NCI-H774 (cell line): ENCODE data around the gene CFAP54.

Experiments used
- DNase-seq: peaks from one replicate; lab custom pipeline; 2025; lab: John Stamatoyannopoulos, UW

Gene CFAP54

DNA sequence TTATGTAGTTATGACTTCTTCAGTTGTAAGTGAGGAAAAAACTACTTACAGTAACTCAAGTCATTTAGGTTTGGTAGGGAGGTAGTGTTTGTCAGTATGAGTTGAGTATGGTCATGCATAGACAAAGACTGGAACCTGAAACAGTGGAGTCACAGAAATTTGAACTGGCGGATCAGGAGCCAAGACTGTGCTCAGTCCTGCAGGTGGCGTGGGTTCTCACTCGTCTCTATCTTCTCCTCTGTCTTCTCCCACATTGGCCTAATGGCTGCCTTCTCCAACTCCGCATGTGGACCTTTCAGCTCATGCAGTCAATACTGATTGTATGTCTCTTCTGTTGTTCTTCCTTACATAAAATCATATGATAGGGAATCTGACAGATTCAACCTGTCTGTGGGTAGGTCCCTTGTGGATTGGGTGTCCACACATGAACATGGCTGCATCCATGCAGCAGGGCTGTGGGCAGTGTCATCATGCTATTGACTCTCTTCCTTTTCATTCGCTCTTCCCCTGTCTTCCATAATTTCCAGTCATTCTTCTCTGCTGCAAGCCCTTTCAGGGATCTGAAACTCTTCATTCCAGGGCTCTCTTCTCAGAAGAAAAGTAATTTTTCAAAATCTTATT is 338.9 kb downstream of the CFAP54 start:
- no peak for DNase-seq

DNA sequence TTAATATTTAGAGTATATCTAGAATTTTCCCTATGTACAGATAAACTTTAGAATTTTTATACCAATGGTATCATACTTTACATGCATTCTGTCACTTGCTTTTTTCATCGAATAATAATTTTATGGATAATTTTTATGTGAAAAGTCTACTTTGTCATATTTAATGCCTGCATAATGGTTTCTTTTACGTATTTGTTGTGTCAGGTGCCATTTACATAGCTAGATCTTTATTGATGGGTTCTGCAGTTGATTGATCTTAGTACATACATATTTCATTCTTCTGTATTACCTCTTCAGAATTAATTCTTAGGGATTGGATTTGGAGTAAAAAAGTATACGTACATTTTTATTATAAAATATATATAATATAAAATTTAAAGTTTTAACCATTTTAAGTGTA is 340.0 kb downstream of the CFAP54 start:
- DNase-seq: no peak

DNA sequence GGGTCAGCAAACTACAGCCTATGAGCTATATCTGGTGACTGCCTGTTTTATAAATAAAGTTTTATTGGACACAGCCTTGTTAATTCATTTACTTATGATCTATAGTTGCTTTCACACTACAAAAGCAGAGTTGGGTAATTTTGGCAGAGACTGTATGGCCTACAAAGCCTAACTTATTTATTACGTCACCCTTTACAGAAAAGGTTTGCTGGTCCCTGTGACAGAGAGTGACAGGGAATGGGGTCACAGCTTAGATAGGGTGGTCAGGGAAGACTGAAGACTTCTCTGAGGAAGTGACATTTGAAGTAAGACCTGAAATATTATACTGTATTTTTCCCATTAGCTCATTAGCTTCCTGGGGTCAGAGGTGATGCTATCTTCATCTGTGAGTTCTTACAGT is 342.0 kb downstream of the CFAP54 start:
- no peak for DNase-seq

DNA sequence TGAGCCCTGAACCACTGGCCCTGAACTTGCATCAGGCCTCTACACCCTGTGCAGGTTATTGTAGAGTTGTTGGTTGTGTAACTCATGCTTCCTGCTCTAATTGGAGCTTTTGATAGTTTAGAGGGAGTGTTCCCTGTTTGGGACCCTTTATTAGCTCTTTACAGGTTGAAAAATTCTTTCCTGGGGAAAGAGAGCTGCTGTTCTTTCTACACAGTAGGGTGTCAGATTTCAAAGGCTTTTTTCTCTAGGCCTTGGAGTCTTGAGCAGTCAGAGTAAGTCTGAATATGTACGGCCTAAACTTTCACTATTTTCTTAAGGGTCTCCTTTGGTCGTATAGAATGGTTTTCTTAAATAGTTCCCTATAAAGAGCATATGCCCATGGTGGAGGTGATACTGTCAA is 356.9 kb downstream of the CFAP54 start:
- no peak for DNase-seq

DNA sequence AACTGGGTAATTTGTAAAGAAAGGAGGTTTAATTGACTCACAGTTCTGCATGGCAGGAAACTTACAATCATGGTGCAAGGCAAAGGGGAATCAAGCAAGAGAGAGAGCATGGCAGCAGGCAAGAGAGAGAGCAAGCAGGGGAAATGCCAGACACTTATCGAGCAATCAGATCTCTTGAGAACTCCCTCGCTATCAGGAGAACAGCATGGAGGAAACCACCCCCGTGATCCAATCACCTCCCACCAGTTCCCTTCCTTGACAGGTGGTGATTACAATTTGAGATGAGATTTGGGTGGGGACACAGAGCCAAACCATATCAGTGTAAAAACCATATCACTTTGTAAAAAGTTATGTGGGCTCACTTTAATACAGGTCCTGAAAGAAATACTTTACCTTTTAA is 361.3 kb downstream of the CFAP54 start:
- DNase-seq: no peak

DNA sequence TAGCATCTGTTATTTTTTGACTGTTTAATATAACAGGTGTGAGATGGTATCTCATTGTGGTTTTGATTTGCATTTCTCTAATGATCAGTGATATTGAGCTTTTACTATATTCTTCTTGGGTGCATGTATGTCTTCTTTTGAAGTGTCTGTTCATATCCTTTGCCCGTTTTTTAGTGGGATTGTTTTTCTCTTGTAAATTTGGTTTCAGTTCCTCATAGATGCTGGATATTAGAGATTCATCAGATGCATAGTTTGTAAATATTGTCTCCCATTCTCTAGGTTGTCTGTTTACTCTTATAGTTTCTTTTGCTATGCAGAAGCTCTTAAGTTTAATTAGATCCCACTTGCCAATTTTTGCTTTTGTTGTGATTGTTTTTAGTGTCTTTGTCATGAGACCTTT is 368.8 kb downstream of the CFAP54 start:
- DNase-seq: no peak

DNA sequence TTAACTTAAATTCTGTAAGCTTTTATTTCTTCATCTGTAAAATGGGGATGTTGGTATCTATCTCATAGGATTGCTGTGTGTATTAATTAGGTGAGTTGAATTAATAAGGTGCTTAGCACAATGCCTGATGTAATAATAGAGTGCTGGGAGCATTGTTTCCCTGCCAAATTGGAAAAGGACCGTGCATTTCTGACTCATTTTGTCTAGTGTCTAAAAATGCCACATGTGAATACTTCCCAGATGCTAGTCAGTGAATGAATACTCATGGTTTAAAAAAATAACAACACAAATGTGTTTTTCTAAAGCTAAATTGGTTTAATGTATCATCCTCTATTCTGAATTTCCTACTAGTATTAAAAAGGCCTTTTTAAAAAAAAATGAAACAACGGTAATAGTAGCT is 372.3 kb downstream of the CFAP54 start:
- no peak for DNase-seq

DNA sequence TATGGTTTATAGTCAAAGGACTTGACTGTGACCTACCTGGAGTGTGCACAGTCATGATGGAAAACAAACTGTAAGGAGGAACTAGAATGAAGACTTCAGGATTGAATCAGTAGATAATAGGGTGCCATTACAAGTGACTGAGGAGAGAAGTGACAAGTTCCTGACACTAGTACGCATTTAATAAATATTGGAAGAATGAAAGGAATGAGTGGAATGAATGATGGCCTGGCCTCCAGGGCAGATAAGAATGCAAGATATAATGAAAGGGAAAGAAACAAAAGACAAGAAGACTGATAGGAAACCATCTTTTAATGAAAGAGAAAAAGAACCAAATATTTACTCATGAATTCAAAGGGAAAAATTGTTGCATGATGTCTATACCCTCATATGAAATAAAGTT is 372.9 kb downstream of the CFAP54 start:
- no peak for DNase-seq

DNA sequence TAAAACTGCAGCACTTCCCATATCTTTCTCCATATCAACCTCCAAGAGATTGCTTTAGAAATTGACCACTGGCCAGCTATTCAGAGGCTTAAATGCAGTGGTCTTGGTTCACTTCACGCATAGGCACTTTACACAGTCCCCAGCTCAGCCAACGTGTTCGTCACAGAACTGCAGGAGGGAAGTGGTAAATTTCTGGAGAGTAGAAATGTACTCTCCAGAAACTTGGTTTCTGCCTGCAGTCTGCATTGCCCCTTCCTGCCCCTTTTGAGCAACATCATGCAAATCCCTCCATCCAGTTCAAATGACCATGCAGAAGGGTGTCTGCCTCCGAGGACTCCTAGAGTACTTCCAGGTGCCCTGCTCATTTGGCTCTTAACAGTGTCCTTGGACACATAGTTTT is 375.0 kb downstream of the CFAP54 start:
- DNase-seq: no peak

DNA sequence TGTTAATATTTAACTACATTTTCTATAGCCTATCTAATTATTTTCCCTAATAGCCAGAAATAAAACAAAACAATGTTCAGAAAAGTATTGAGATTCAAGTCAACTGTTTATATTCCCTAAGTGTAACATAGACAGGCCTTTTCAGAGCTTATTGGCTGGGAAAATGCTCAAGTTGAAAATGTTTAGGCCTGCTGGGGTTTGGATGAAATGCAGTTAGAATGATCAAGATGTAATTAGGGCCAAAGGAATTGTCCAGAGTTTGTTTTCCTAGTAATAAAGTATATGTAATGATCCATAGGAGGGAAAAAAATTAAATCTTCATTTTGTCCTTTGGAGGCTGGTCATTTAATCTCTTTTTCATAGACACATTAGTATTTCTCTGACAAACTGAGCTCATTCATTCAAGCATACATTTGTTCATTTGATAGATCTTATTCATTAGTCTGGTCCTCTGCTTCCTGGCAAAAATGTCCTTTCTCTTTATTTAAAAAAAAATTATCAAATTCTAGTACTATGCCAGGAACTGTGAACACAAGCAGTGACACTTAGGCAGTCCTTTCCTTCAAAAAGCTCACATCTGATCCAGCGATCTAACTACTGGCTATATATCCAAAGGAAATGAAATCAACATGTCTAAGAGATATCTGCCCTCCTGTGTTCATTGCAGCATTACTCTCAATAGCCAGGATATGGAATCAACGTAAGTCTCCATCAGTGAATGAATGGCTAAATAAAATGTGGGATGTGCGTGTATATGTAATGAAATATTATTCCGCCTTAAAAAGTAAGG is 377.6 kb downstream of the CFAP54 start:
- no peak for DNase-seq

DNA sequence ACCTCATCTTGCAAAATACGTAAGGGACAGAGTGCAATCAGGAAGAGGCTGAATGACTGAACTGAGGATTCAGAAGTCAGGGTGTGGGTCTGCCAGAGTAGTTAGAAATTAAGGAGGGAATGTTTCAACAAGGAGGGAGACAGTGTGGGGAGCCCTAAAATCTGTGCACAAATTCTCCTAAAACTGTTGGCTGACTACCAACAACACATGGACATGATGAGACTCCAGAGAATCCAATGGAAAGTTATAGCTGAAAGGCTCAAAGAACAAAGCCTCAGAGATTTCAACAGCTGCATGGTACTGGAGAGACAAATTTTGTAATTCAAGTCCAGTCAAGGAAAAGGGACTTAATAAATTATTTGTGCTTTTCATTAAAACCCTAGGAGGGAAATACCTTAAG is 381.6 kb downstream of the CFAP54 start:
- no peak for DNase-seq

DNA sequence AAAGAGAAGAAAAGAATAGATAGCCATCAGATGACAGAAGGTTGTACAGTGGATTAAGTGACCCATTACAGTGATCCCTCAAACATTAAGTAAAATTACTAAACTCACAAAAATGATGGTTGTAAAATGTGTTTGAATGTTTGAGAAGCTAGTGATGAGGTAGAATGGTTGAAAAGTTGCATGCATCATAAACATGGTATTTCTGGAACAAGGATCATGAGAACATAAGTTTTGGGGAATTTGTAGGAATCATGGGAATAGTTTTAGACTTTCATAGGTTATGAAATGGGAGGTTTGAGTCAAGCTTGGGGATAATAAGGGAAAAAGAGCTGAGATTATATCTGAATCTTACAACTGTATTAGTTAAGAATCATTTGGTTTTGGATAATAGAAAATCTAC is 383.6 kb downstream of the CFAP54 start:
- no peak for DNase-seq

DNA sequence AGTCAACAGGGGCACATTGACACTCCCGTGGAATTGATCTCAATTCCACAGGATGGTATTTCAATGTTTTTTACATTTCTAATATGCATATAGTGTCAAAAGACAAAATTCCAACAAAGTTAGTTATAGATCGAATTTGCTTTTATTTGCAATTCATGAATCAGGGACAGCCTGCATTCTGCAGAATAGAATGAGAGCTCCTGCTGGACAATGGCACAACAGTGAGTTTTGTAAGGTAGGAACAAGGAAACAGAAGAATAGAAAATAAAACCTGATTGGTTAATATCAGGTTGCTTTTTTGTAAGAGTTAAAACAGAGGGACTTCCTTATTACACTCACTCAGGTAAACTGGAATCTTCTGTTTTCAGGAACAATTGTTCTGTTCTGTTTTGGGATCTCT is 384.8 kb downstream of the CFAP54 start:
- DNase-seq: no peak

DNA sequence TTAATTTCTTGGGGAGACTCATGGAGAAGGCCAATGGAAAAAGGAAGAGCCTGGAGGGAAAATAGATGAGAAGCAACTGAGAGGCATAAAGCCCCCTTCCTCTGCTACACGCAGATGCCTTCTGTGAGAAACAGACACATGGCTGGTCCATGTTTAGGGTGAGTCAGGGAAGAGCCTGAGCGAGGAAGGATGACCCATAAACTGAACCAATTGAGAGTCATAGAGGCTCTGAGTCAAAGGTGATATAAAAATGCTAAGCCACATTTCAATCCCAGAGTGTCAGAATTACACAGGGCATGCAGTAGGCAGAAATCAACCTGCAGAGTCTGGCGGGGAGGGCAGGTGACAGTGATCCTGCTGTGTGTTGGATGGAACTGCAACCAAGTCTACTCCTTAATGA is 387.6 kb downstream of the CFAP54 start:
- no peak for DNase-seq

DNA sequence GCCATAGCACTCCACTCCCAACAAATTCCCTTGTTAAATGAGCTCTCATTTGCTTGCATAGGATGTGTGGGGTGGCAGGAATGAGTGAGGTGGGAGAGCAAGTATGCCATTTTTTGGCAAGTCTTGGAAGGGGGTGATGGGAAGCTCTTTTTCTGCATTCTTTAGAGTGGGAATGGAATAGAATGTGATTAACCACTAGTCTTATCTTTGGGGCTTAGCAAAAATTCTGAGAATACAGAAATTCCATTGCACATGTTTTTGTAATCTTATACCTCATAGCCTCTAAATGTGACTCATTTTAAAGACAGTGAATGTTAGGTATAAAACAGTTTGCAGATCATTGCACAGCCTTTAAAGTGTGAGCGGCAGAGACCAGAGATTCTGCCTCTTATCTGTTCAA is 389.3 kb downstream of the CFAP54 start:
- DNase-seq: no peak

DNA sequence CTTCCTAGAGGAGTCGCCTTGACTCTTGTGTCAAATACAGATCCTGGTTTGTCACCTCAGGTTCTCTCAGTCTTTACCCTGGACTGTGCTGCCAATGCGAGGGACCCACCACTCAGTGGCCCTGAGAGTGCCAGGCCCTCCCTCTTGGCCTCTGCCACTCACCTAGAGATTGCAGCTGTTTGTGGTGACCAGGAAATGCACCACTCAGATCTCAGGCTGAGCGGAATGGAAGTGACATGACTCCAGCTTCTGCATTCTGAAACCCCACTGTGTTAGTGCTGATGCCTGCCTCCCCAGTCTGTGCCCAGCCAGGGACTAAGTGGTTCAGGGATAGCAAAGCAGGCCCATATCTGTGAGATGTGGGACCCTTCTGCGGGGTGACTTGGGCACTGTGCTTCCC is 389.9 kb downstream of the CFAP54 start:
- no peak for DNase-seq

DNA sequence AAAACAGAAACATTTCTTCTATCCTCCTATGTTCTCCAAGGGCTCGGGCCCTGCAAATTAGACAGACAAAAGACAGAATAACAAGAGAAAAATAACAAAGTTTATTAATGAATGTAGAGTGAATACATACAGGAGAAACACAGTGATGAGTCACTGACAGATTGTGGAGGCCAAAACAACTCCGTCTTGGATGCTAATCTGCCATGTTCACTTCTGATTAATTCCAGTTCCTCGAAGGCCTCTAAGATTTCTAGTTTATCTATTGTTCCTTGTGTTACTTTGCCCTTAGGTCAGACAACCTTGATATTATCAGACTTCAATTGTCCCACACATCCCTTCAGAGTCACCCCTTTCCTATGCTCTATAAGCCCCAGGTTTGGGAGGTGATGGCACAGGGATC is 390.8 kb downstream of the CFAP54 start:
- DNase-seq: no peak

DNA sequence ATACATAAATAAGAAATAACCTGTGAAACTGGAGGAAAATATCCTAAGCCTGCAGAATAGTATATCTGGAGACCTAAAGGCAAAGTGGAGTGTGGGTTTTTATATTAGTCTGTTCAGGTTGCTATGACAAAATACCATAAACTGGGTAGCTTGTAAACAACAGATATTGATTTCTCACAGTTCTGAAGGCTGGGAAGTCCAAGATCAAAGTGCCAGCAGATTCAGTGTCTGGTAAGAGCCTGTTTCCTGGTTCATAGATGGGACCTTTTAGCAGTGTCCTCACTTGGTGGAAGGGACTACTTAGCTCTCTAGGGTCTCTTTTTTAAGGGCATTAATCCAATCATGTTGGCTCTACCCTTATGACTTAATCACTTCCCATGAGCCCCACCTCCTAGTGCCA is 392.2 kb downstream of the CFAP54 start:
- DNase-seq: no peak

DNA sequence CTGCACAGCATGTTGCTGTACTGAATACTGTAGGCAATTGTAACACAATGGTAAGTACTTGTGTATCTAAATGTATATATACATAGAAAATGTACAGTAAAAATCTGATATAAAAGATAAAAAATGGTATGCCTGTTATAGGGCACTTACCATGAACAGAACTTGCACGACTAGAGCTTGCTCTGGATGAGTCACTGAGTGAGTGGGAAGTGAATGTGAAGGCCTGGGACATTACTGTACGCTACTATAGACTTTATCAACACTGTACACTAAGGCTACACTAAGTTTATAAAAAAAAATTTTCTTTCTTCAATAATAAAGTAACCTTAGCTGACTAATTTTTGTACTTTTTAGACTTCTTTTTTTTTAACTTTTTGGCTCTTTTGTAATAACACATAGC is 393.5 kb downstream of the CFAP54 start:
- DNase-seq: no peak

DNA sequence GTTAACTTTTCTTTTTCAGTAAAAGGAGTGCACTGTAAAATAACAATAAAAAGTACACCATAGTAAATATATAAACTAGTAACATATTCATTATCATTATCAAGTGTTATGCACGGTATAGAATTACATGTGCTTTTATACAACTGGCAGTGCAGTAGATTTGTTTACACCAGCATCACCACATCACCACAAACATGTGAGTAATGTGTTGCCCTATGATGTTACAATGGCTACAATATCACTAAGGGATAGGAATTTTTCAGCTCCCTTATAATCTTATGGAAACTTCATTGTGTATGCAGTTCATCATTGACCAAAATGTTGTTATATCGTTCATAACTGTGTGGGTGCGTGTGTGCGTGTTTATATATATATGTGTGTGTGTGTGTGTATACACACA is 394.2 kb downstream of the CFAP54 start:
- no peak for DNase-seq

DNA sequence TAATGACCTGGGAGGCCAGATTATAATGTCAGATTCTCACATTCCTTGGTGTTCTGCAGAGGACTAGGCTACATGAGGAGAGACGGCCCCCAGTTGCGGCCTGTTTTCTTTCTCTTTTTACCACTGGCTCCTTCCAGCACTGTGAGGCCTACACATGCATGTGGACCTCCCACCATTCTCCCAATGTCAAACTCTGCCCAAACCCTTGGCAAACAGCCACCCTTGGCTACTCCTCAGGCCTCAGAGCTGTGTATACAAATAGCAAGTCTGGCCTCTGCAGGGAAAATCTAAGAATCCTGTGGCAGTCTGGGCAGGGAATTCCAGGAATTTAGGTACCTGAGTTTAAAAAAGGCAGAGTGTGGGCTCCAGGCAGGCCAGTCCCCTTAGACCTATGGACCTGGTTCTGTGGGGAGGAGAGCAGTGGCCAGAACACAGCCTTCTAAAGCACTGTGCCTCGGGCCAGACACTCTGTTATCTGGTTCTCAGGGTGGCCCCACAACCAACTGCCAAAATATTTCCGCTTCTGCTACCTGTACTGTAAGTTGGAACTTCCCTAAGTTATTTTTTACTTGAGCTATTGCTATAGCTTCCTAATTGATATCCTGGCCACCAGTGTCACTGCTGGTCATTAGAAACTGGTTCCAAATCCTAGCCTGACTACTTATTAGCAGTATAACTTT is 397.8 kb downstream of the CFAP54 start:
- no peak for DNase-seq

DNA sequence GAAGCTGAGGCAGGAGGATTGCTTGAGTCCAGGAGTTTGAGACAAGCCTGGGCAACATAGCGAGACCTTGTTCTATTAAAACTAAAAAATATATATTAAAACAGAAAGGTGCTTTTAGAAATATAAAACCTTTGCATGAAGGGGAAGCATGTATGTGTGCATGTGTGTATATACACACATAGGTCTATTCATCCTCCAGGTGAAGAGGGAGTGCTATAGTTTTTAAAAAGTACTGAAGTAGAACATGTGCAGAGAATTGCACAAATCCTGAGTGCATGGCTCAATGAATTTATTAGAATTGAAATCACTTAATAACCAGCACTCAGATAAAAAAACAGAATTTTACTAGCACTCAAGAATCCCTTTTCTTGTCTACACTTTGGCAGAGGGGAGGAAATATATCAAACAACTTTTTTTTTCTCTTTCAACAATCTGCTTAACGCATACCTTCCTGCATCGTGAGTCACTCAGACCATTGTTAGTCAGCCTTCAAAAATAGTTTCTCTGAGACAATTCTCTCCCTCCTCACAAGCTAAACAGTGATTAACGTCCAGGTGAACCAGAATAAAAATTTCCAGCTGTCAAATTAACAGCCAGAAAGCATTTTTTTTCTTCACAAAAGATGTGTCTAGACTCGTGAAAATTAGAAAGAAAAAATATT is 400.0 kb downstream of the CFAP54 start:
- no peak for DNase-seq

DNA sequence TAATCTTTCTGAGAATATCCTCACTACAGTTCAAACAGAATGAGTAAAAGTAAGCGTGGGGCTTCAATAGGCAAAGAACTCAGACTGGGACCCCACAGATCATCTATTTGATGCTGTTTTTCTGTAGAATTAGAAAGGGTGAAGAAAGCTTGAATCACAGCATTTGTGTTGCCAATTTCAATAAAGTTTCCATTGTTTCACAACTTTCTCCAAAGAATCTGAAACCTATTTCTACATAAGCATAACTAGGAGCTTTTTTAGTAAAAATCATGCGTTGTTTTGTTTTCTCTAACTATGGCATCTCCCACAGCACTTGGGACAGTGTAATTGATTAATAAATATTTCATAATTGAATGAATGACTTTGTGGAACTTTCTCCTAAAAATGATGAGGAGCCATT is 401.0 kb downstream of the CFAP54 start:
- no peak for DNase-seq
